GM12865 (cell line): Measurements from ENCODE around the gene TTBK2.
A peak's percentile ranks its signal among the peaks of the same experiment; 100 is the strongest.
"Not testable (repeated sequence)": the region's sequence is repeated elsewhere in the genome, so short reads cannot be mapped to it uniquely, and the experiment has no call there.

ENCODE experiments used
- DNase-seq: peaks from one replicate; pipeline ENCODE4 v3.0.0; 2010; ENCODE audit warnings: low read depth
- H3K4me3 ChIP-seq: 2 replicates; pipeline ENCODE4 v1.5.1; 2011; ENCODE audit warnings: mild to moderate bottlenecking, low read depth, low read length, control low read depth
- TF ChIP-seq, protein P1 (sequence below): IDR thresholded peaks from 2 replicates; pipeline ENCODE4 v1.5.1; 2011; ENCODE audit warnings: low read length, control low read depth, low read depth, inconsistent platforms; ENCODE audit not compliant: insufficient read depth; ENCODE audit errors: missing control alignments

TTBK2 gene

DNA sequence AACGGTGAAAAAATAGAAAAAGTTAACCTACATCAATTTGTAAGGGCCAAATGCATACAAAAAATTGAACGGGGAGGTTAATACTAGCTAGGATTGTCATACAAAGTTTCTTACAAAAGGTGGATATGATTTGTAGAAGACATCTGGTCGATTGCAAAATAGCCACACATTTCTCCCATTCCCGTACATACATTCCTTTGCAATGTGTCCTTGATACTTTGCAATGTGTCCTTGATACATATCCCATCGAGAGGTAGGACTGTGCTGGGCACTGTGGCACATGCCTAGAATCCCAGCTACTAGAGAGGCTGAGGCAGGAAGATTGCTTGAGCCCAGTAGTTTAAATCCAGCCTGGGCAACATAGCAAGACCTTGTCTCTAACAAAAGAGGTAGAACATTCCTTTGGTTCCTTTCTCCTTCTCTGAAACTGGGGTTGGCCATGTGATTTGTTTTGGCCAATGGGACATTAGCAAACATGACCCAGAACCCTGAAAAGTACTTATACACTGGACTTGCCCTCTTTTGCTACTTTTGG, 9.5 kb downstream of the TTBK2 start:
- no peak overlapping the region for H3K4me3 ChIP-seq
- DNase-seq: no peak
- TF ChIP-seq, protein P1, sequence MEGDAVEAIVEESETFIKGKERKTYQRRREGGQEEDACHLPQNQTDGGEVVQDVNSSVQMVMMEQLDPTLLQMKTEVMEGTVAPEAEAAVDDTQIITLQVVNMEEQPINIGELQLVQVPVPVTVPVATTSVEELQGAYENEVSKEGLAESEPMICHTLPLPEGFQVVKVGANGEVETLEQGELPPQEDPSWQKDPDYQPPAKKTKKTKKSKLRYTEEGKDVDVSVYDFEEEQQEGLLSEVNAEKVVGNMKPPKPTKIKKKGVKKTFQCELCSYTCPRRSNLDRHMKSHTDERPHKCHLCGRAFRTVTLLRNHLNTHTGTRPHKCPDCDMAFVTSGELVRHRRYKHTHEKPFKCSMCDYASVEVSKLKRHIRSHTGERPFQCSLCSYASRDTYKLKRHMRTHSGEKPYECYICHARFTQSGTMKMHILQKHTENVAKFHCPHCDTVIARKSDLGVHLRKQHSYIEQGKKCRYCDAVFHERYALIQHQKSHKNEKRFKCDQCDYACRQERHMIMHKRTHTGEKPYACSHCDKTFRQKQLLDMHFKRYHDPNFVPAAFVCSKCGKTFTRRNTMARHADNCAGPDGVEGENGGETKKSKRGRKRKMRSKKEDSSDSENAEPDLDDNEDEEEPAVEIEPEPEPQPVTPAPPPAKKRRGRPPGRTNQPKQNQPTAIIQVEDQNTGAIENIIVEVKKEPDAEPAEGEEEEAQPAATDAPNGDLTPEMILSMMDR: no peak

- H3K4me3 ChIP-seq: no peak overlapping the region
- TF ChIP-seq, protein P1: no peak
- DNase-seq: no peak
These were observed 12.0 kb downstream of the TTBK2 start for GRCh38 chr15:42908538-42908937.

- TF ChIP-seq, protein P1: no peak
- no peak overlapping the region for H3K4me3 ChIP-seq
- peak; percentile 10 for DNase-seq
These were observed 16.9 kb downstream of the TTBK2 start for GRCh38 chr15:42903388-42904324.

DNA sequence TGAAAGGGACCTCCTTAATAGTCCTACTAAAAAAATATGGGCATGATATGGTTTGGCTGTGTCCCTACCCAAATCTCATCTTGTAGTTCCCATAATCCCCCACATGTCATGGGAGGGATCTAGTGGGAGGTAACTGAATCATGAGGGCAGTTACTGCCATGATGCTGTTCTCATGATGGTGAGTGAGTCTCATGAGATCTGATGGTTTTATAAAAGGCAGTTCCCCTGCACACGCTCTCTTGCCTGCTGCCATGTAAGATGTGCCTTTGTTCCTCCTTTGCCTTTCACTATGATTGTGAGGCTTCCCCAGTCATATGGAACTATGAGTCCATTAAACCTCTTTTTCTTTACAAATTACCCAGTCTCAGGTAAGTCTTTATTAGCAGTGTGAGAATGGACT, 26.7 kb downstream of the TTBK2 start:
- not testable (repeated sequence) for DNase-seq, H3K4me3 ChIP-seq

GRCh38 chr15:42891569-42891968, 29.0 kb downstream of the TTBK2 start:
- TF ChIP-seq, protein P1: no peak
- no peak overlapping the region for H3K4me3 ChIP-seq
- DNase-seq: peak; percentile 23

GRCh38 chr15:42890161-42890913, 30.2 kb downstream of the TTBK2 start:
- TF ChIP-seq, protein P1: no peak
- DNase-seq: no peak
- H3K4me3 ChIP-seq: no peak overlapping the region

- not testable (repeated sequence) for H3K4me3 ChIP-seq, DNase-seq
These were observed 33.2 kb downstream of the TTBK2 start for GRCh38 chr15:42887384-42887783.
